Measurements from ENCODE around the gene JUND. TPM values are rescaled to one million over a fixed set of nuclear protein-coding genes. Genes with fewer than 3 reads are reported as not detected.

Gene JUND
- total and polyA plus RNA-seq, 2 of the 8 experiments (the other 6 are each of a cell fraction or from before 2014, with no cell fraction given): 54.0 to 77.5 TPM

DNA sequence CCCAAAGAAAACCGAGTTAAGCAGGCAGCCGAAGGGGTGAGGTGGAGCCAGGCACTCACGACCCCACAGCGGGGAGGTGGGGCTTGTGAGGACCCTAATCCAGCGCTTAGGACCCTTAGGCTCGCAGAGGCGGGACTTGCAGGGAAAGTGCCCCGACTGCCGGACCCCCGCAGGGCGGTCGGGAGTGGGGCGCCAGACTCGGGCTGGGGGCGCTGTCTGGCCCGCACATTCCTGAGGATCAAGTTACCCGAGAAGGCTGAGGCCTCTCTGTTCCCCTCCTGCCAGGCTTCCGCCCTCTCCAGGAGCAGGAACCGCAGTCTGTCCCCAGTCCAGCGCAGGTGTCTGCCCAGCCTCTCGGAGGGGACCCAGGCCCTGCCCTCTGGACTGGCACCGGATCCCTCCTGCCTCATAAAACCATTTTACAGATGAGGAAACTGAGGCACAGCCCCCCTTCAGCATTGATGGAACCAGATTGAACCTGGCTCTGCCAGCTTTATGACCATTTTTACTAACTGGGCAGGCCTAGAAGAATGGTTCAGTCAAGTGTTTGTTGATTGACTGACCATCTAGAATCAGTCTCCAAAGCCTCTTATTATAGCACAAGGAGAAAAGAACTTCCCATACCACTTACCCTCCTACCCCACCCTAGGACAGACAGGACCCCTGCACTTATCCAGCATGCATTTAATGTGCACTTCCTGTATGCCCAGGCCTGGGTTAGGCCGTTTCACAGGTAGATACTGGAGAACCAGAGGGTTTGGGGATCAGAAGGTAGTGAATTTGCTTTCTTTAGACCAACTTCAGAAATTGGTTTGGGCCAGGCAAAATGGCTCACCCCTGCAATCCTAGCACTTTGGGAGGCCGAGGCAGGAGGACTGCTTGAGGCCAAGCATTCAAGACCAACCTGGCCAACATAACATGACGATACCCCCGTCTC is 6.7 kb upstream of the JUND start (continued):
- TF ChIP-seq JUN (IDR thresholded peaks at IDR 0.05; ENCODE audit: low read depth, low read length) (no peak), POLR2AphosphoS5 (IDR thresholded peaks at IDR 0.05; ENCODE audit: low read depth, low read length) (no peak; the same call in 1 of the 2 replicates), CHD1 (IDR thresholded peaks at IDR 0.05; ENCODE audit: low read depth, low read length) (no peak), SP4 (IDR thresholded peaks at IDR 0.05; ENCODE audit: low read length) (peak; percentile 36; the same call in 1 of the 2 replicates), SP1 (IDR thresholded peaks at IDR 0.05; ENCODE audit: low read depth, low read length) (peak; percentile 74; the same call in 1 of the 2 replicates), BRCA1 (IDR thresholded peaks at IDR 0.05; ENCODE audit: low read depth, low read length) (no peak), SP2 (IDR thresholded peaks at IDR 0.05; ENCODE audit: low read length) (no peak), RFX5 (IDR thresholded peaks at IDR 0.05; ENCODE audit: borderline replicate concordance, low read depth, low read length) (no peak), TAF1 (IDR thresholded peaks at IDR 0.05; ENCODE audit: low read depth, low read length) (peak; percentile 46), POU5F1 (IDR thresholded peaks at IDR 0.05; ENCODE audit: low read depth, low read length) (no peak), PHF8 (conservative IDR thresholded peaks at IDR 0.05; ENCODE audit: low read depth, low read length) (no peak), CTBP2 (IDR thresholded peaks at IDR 0.05; ENCODE audit: borderline replicate concordance, insufficient read depth, insufficient read length, low read length) (peak; percentile 57), MAFK (IDR thresholded peaks at IDR 0.05; ENCODE audit: low read depth, low read length) (no peak), GABPA (IDR thresholded peaks at IDR 0.05; ENCODE audit: borderline replicate concordance, insufficient read depth, low read length) (peak; percentile 59; the same call in 1 of the 2 replicates), SRF (IDR thresholded peaks at IDR 0.05; ENCODE audit: low read depth, low read length) (no peak), RAD21 (IDR thresholded peaks at IDR 0.05 in 1 of 2, conservative IDR thresholded peaks at IDR 0.05 in 1 of 2; ENCODE audit: low read depth in 2 of 2, low read length in 2 of 2) (no peak), GTF2F1 (IDR thresholded peaks at IDR 0.05; ENCODE audit: borderline replicate concordance, low read depth, low read length) (no peak), KDM4A (IDR thresholded peaks at IDR 0.05; ENCODE audit: low read depth, low read length, severe bottlenecking) (no peak), SIRT6 (IDR thresholded peaks at IDR 0.05; ENCODE audit: low read length) (no peak)
- TF ChIP-seq, protein P1, sequence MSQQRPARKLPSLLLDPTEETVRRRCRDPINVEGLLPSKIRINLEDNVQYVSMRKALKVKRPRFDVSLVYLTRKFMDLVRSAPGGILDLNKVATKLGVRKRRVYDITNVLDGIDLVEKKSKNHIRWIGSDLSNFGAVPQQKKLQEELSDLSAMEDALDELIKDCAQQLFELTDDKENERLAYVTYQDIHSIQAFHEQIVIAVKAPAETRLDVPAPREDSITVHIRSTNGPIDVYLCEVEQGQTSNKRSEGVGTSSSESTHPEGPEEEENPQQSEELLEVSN (IDR thresholded peaks at IDR 0.05): no peak
- TF ChIP-seq, protein P2, sequence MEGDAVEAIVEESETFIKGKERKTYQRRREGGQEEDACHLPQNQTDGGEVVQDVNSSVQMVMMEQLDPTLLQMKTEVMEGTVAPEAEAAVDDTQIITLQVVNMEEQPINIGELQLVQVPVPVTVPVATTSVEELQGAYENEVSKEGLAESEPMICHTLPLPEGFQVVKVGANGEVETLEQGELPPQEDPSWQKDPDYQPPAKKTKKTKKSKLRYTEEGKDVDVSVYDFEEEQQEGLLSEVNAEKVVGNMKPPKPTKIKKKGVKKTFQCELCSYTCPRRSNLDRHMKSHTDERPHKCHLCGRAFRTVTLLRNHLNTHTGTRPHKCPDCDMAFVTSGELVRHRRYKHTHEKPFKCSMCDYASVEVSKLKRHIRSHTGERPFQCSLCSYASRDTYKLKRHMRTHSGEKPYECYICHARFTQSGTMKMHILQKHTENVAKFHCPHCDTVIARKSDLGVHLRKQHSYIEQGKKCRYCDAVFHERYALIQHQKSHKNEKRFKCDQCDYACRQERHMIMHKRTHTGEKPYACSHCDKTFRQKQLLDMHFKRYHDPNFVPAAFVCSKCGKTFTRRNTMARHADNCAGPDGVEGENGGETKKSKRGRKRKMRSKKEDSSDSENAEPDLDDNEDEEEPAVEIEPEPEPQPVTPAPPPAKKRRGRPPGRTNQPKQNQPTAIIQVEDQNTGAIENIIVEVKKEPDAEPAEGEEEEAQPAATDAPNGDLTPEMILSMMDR (IDR thresholded peaks at IDR 0.05; ENCODE audit: control extremely low read depth in 1 of 3, insufficient read depth in 1 of 3, low read depth in 1 of 3, low read length in 3 of 3): peak in 1 of 3 experiments; percentile 26; a peak in 1 of 4 replicates

Measured in H1 (cell line).